B cell (primary cell): Measurements from ENCODE around the gene IGSF3. TPM values are rescaled to one million over a fixed set of nuclear protein-coding genes. Genes with fewer than 3 reads are reported as not detected.
"Not testable (repeated sequence)": the region's sequence is repeated elsewhere in the genome, so short reads cannot be mapped to it uniquely, and the experiment has no call there.

Experiments used
- ATAC-seq: fragments of 200-7000 bp; cut with Tn5 transposase; one replicate; pipeline ENCODE4 v1.10.0; 2021; ENCODE audit warnings: low read depth, mild to moderate bottlenecking, moderate number of reproducible peaks, moderate library complexity
- CTCF ChIA-PET: fragments of 350-600 bp; sonication (Branson Sonifier 250); formaldehyde crosslinking; loops from one replicate; lab custom pipeline; 2021; ENCODE audit warnings: antibody characterized with exemption, inconsistent platforms; lab: Charles Lee
- POLR2A ChIA-PET: fragments of 350-600 bp; sonication (Branson Sonifier 250); formaldehyde crosslinking; loops from one replicate; lab custom pipeline; 2021; ENCODE audit warnings: antibody characterized with exemption; lab: Charles Lee
- DNase-seq: peaks from one replicate; pipeline ENCODE4 v3.0.0; 2013
- H2AFZ ChIP-seq: 2 replicates; pipeline ENCODE4 v1.6.1; 2012; ENCODE audit warnings: mild to moderate bottlenecking, low read depth, low read length; ENCODE audit not compliant: insufficient read depth, poor library complexity, severe bottlenecking
- H3K27ac ChIP-seq, 2 donors: 1 replicate in 1 of 2; 2 replicates in 1 of 2; pipeline ENCODE4 v1.5.1; 2012 to 2013; ENCODE audit warnings: low read length in 2 of 2, mild to moderate bottlenecking in 2 of 2, moderate library complexity in 1 of 2
- H3K27me3 ChIP-seq, 4 experiments: fragments of 200-600 bp in 1 of 4; sonication (generic) in 1 of 4; replicated peaks in 1 of 4; 1 replicate in 2 of 4; 2 replicates in 2 of 4; pipeline versions ENCODE4 v1.6.1 to v1.7.0; 2013 to 2016; ENCODE audit warnings: low read length in 3 of 4, mild to moderate bottlenecking in 2 of 4, mixed read lengths in 1 of 4, moderate library complexity in 1 of 4; ENCODE audit not compliant: insufficient read depth in 4 of 4, control insufficient read depth in 3 of 4; ENCODE audit errors: control extremely low read depth in 1 of 4
- H3K36me3 ChIP-seq, 2 experiments: replicated peaks in 1 of 2; 1 replicate in 1 of 2; 2 replicates in 1 of 2; pipeline versions ENCODE4 v1.6.1 to v1.7.1; 2013; ENCODE audit warnings: low read length in 1 of 2; ENCODE audit not compliant: insufficient read depth in 2 of 2, control insufficient read depth in 1 of 2; ENCODE audit errors: control extremely low read depth in 1 of 2, extremely low read depth in 1 of 2
- H3K4me1 ChIP-seq, 2 donors: fragments of 200-600 bp in 1 of 2; sonication (generic) in 1 of 2; 1 replicate in 1 of 2; 2 replicates in 1 of 2; pipeline versions ENCODE4 v1.5.1 to v1.6.1; 2013 to 2017; ENCODE audit warnings: low read length in 2 of 2; ENCODE audit not compliant: control insufficient read depth in 2 of 2, insufficient read depth in 2 of 2
- H3K4me2 ChIP-seq: replicated peaks from 2 replicates; pipeline ENCODE3; 2012; ENCODE audit warnings: mild to moderate bottlenecking, low read depth, low read length; ENCODE audit not compliant: poor library complexity, severe bottlenecking
- H3K4me3 ChIP-seq, 5 experiments: fragments of 200-600 bp in 1 of 5; sonication (generic) in 1 of 5; 1 replicate in 3 of 5; 2 replicates in 2 of 5; pipeline versions ENCODE4 v1.5.1 to v1.7.0; 2011 to 2016; ENCODE audit warnings: low read length in 4 of 5, mild to moderate bottlenecking in 4 of 5, low read depth in 2 of 5, control low read depth in 1 of 5, moderate library complexity in 1 of 5; ENCODE audit not compliant: insufficient read depth in 1 of 5; ENCODE audit errors: control extremely low read depth in 1 of 5, extremely low read depth in 1 of 5
- H3K79me2 ChIP-seq: fragments of 200-600 bp; sonication (generic); one replicate; pipeline ENCODE4 v1.6.0; 2016; ENCODE audit warnings: low read length; ENCODE audit not compliant: control insufficient read depth, insufficient read depth
- H3K9ac ChIP-seq: fragments of 200-600 bp; sonication (generic); 2 replicates; pipeline ENCODE4 v1.6.1; 2017; ENCODE audit warnings: mild to moderate bottlenecking, low read length, moderate library complexity
- H3K9me3 ChIP-seq, 3 donors: one replicate each; pipeline versions ENCODE4 v1.6.1 to v1.7.1; 2013; ENCODE audit warnings: low read length in 2 of 3; ENCODE audit not compliant: control insufficient read depth in 2 of 3, insufficient read depth in 1 of 3; ENCODE audit errors: control extremely low read depth in 1 of 3
- H4K20me1 ChIP-seq: 2 replicates; pipeline ENCODE4 v1.6.0; 2012; ENCODE audit warnings: mild to moderate bottlenecking, low read length; ENCODE audit not compliant: insufficient read depth, control insufficient read depth, poor library complexity, severe bottlenecking
- H3K27ac Mint-ChIP-seq: one replicate; pipeline ENCODE4 v1.8.0; 2021; ENCODE audit warnings: mixed read lengths
- H3K27me3 Mint-ChIP-seq: one replicate; pipeline ENCODE4 v1.8.0; 2021; ENCODE audit warnings: mixed read lengths
- H3K4me1 Mint-ChIP-seq: one replicate; pipeline ENCODE4 v1.8.0; 2021; ENCODE audit warnings: mixed read lengths
- H3K4me3 Mint-ChIP-seq: one replicate; pipeline ENCODE4 v1.8.0; 2021; ENCODE audit warnings: mixed read lengths
- H3K9me3 Mint-ChIP-seq: one replicate; pipeline ENCODE4 v1.8.0; 2022; ENCODE audit warnings: mixed read lengths; ENCODE audit not compliant: insufficient read depth
- CTCF ChIP-seq: fragments of 200-600 bp; IDR thresholded peaks from one replicate; pipeline ENCODE4 v1.8.0; 2022; ENCODE audit warnings: antibody characterized with exemption, mild to moderate bottlenecking
- EZH2 ChIP-seq: IDR thresholded peaks from 2 replicates; pipeline ENCODE4 v1.6.1; 2012; ENCODE audit warnings: borderline replicate concordance, low read depth, mild to moderate bottlenecking, moderate library complexity, low read length; ENCODE audit not compliant: insufficient read depth, poor library complexity, severe bottlenecking
- WGBS: methylation state at CpG from one replicate; pipeline ENCODE4 v1.1.5; 2013; ENCODE audit warnings: missing lambda C conversion rate; ENCODE audit not compliant: insufficient coverage; 5-methylcytosine and 5-hydroxymethylcytosine counted together
- intact Hi-C: fragments of 100-400 bp; cut with micrococcal nuclease; formaldehyde crosslinking; loops from one replicate; pipeline ENCODE4 v1.10.0; 2022
- polyA plus RNA-seq: library from polyadenylated mRNA; depleted of rRNA; stranded (reverse); fragments of >200 nt; gene quantifications from 2 replicates; pipeline ENCODE4 v1.2.3, GENCODE V29; 2012
- total RNA-seq, 2 donors: library from RNA; stranded (reverse); fragments of 120-200 nt in 1 of 2; gene quantifications; 1 replicate in 1 of 2; 2 replicates in 1 of 2; pipeline versions ENCODE4 v1.2.3 to v1.2.4, GENCODE V29; 2013 to 2022

Gene IGSF3
- total and polyA plus RNA-seq, 2 donors (not counting 1 experiment from before 2014, with no cell fraction given): 0.49 TPM; not detected in 1

GRCh38 chr1:116654351-116654750 lies 13.2 kb downstream of the IGSF3 start:
- Histone ChIP-seq H3K27me3 (no peaks in the 10 kb centered on the region), H3K4me1 (no peaks in the 10 kb centered on the region), H3K4me3 (no peak overlapping the region), H3K9me3 (no peaks in the 10 kb centered on the region), H3K9ac (no peak overlapping the region), H2AFZ (no peak overlapping the region), H3K27ac (no peak overlapping the region), H3K79me2 (no peaks in the 10 kb centered on the region), H3K36me3 (no peaks in the 10 kb centered on the region), H4K20me1 (no peaks in the 10 kb centered on the region), H3K4me2 (no peak overlapping the region)
- H3K9me3 Mint-ChIP-seq: no peaks in the 10 kb centered on the region
- WGBS: no CpG with 5 or more reads among the region's 4 CpGs
- peaks cover 7% of the 10 kb centered on the region for H3K27me3 Mint-ChIP-seq
- no peak for TF ChIP-seq CTCF
- TF ChIP-seq EZH2: no peak
- CTCF ChIA-PET: no interaction called here
- POLR2A ChIA-PET: no interaction called here
- no peak overlapping the region for H3K4me3 Mint-ChIP-seq
- no peak overlapping the region for H3K27ac Mint-ChIP-seq
- ATAC-seq (no peak), DNase-seq (no peak)
- intact Hi-C loops: no loop called here
- H3K4me1 Mint-ChIP-seq: no peaks in the 10 kb centered on the region

- H4K20me1 ChIP-seq, H3K27ac Mint-ChIP-seq, H3K4me1 Mint-ChIP-seq, H3K9me3 Mint-ChIP-seq, DNase-seq, POLR2A ChIA-PET, H3K27me3 Mint-ChIP-seq, H3K27me3 ChIP-seq, H3K79me2 ChIP-seq, H2AFZ ChIP-seq, CTCF ChIA-PET, H3K4me3 ChIP-seq, intact Hi-C loops, H3K9me3 ChIP-seq, H3K4me3 Mint-ChIP-seq, ATAC-seq, H3K4me1 ChIP-seq, H3K27ac ChIP-seq, H3K36me3 ChIP-seq, H3K4me2 ChIP-seq, H3K9ac ChIP-seq: not testable (repeated sequence)
- WGBS: 100% methylated on average over 2 of the region's 2 CpGs
Measured at GRCh38 chr1:116652598-116652997, 14.9 kb downstream of the IGSF3 start.

- H2AFZ ChIP-seq, DNase-seq, H3K4me3 Mint-ChIP-seq, H3K9me3 Mint-ChIP-seq, H3K9me3 ChIP-seq, H3K4me1 Mint-ChIP-seq, CTCF ChIA-PET, intact Hi-C loops, POLR2A ChIA-PET, H3K27me3 Mint-ChIP-seq, H3K9ac ChIP-seq, H3K4me3 ChIP-seq, H3K36me3 ChIP-seq, H3K4me2 ChIP-seq, H3K27me3 ChIP-seq, H4K20me1 ChIP-seq, H3K79me2 ChIP-seq, ATAC-seq, H3K27ac ChIP-seq, H3K27ac Mint-ChIP-seq, H3K4me1 ChIP-seq: not testable (repeated sequence)
- no CpG with 5 or more reads among the region's 3 CpGs for WGBS
Measured at GRCh38 chr1:116650781-116651180, 16.8 kb downstream of the IGSF3 start.
